Neuron (in vitro differentiated cells): ENCODE measurements around the gene ANKRD39.
"Not testable (repeated sequence)": the region's sequence is repeated elsewhere in the genome, so short reads cannot be mapped to it uniquely, and the experiment has no call there.

ENCODE experiments used
- H2AFZ ChIP-seq: one replicate; pipeline ENCODE4 v1.6.1; 2013; ENCODE audit warnings: low read depth, mild to moderate bottlenecking, inconsistent platforms, low read length, moderate library complexity
- H3K27me3 ChIP-seq: one replicate; pipeline ENCODE4 v1.6.1; 2013; ENCODE audit warnings: low read length; ENCODE audit not compliant: insufficient read depth
- H3K36me3 ChIP-seq: one replicate; pipeline ENCODE4 v1.6.1; 2013; ENCODE audit warnings: low read length; ENCODE audit not compliant: insufficient read depth
- H3K4me1 ChIP-seq: one replicate; pipeline ENCODE4 v1.6.1; 2013; ENCODE audit warnings: low read length; ENCODE audit not compliant: insufficient read depth
- H3K4me3 ChIP-seq: 2 replicates; pipeline ENCODE4 v1.5.1; 2013; ENCODE audit warnings: mild to moderate bottlenecking, low read length, moderate library complexity
- H3K9me3 ChIP-seq: one replicate; pipeline ENCODE4 v1.6.1; 2013; ENCODE audit warnings: low read length

ANKRD39 gene

GRCh38 chr2:96863575-96864342 lies 5.9 kb upstream of the ANKRD39 start:
- H3K9me3 ChIP-seq, result no peaks in the 10 kb centered on the region
- no peak overlapping the region for H2AFZ ChIP-seq
- H3K4me1 ChIP-seq, result peaks cover 18% of the 10 kb centered on the region
- H3K27me3 ChIP-seq, result no peaks in the 10 kb centered on the region
- no peak overlapping the region for H3K4me3 ChIP-seq
- H3K36me3 ChIP-seq, result peaks cover 72% of the 10 kb centered on the region

DNA sequence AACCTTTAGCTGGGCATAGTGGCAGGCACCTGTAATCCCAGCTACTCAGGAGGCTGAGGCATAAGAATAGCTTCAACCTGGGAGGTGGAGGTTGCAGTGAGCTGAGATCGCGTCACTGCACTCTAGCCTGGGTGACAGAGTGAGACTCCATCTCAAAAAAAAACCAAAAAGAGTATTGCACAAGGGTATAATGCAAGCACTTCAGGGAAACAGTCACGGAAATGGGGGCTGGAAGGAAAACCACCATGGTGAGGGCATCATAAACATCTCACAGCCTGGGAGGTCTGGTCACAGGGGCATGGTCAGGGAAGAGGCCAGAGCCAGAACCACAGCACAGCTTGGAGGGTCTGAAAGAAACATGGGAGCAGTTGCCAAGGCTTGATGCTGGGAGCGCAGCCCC lies 5.2 kb upstream of the ANKRD39 start:
- H2AFZ ChIP-seq, H3K27me3 ChIP-seq, H3K4me3 ChIP-seq, H3K9me3 ChIP-seq: not testable (repeated sequence)
- peaks cover 20% of the 10 kb centered on the region for H3K4me1 ChIP-seq
- H3K36me3 ChIP-seq, result peaks cover 72% of the 10 kb centered on the region

DNA sequence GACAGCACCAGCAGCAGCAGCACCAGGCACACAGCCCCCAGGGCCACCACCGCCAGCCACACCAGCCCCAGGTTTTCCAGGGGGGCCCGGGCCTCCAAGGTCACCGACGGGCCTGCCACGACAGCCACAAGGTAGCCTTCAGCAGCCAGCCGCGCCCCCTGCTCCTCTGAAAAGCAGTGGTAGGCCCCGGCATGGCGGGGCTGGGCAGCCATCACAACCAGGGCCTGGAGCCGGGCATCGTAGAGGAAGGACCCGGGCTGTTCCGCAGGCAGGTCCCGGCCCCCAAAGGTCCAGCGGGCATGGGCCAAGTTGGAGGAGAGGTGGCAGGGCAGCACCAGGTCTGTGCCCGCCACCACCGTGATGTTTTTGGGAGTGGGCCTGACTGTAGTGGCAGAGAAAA lies 3.3 kb upstream of the ANKRD39 start:
- no peaks in the 10 kb centered on the region for H3K27me3 ChIP-seq
- no peak overlapping the region for H3K4me3 ChIP-seq
- peaks cover 18% of the 10 kb centered on the region for H3K4me1 ChIP-seq
- no peaks in the 10 kb centered on the region for H3K9me3 ChIP-seq
- no peak overlapping the region for H2AFZ ChIP-seq
- H3K36me3 ChIP-seq, result peaks cover 56% of the 10 kb centered on the region

DNA sequence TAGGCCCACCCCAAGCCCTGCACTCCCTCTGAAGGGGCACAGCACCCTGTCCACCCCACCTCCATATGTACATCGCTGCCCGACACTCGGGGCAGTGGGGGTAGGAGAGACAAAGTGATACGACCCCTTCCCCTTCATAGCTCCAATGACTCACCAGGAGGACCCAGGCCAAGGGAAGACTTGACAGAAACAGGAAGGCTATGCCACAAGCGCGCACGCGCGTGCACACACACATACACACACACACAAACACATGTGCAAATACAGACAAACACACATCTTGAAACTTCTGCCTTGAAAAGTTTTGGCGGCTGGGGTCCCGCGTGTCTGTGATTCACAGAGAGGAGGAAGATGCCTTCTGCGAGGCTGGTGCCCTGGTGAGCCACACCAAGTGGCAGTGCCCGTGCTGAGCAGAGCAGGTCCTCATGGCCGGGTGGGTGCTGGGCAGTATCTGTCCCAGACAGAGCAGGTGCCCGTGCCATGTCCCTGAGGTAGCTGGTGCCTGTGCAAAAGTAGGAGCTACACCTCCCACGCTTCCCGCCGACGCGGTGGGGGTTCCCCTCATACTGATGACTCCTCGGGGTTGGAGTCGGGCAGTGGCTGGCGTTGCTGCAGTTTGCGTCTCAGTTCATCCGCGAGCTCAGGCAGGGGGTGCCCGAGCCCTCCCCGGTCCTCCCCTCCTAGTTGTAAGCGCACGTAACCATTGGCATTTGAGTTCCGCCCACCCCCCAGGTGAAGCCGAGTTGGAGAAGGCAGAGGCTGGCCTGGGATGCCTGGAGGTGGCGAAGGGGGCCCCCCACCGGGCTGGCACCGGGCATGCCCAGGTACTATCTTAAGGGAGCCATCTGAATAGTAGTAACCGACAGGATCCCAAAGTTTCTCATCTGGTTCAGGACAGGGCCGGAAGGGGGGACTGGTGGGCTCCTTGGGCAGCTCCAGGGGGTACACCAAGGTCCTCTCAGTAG lies 2.5 kb upstream of the ANKRD39 start:
- Histone ChIP-seq H3K27me3 (no peaks in the 10 kb centered on the region), H3K36me3 (peaks cover 49% of the 10 kb centered on the region), H3K4me1 (peaks cover 18% of the 10 kb centered on the region), H3K9me3 (no peaks in the 10 kb centered on the region), H2AFZ (no peak overlapping the region), H3K4me3 (no peak overlapping the region)

DNA sequence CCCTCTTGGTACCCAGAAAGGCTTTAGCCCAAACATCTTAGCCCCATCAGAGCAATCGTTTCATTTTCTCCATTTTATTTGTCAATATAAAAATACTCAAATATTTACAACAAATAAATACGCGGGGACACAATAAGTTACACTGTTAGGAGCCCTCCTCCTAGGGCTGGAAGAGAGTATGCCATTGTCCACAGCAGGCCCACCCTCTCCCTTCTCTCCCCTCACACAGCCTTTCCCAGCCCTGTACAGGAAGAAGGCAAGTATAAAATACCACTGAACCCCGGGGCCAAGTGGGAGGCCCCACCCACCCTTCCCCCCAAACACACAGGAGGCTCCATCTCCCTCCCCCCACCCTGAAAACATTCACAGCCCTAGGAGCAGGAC lies 1.9 kb upstream of the ANKRD39 start:
- no peaks in the 10 kb centered on the region for H3K9me3 ChIP-seq
- no peak overlapping the region for H3K4me3 ChIP-seq
- peaks cover 42% of the 10 kb centered on the region for H3K36me3 ChIP-seq
- H3K27me3 ChIP-seq, result no peaks in the 10 kb centered on the region
- H3K4me1 ChIP-seq, result peaks cover 18% of the 10 kb centered on the region
- no peak overlapping the region for H2AFZ ChIP-seq

- peaks cover 37% of the 10 kb centered on the region for H3K36me3 ChIP-seq
- peaks cover 18% of the 10 kb centered on the region for H3K4me1 ChIP-seq
- no peaks in the 10 kb centered on the region for H3K9me3 ChIP-seq
- H3K27me3 ChIP-seq, result no peaks in the 10 kb centered on the region
- no peak overlapping the region for H2AFZ ChIP-seq
- no peak overlapping the region for H3K4me3 ChIP-seq
Observed at GRCh38 chr2:96859099-96859649, 1.4 kb upstream of the ANKRD39 start.

GRCh38 chr2:96856776-96857666 lies 795 bp downstream of the ANKRD39 start:
- H3K4me1 ChIP-seq, result peaks cover 18% of the 10 kb centered on the region
- peak overlapping the region; percentile 82 for H2AFZ ChIP-seq
- no peaks in the 10 kb centered on the region for H3K9me3 ChIP-seq
- no peaks in the 10 kb centered on the region for H3K27me3 ChIP-seq
- peaks cover 30% of the 10 kb centered on the region for H3K36me3 ChIP-seq
- peak overlapping the region; percentile 73 for H3K4me3 ChIP-seq

- H3K27me3 ChIP-seq, result no peaks in the 10 kb centered on the region
- no peak overlapping the region for H3K4me3 ChIP-seq
- peaks cover 15% of the 10 kb centered on the region for H3K4me1 ChIP-seq
- H2AFZ ChIP-seq, result no peak overlapping the region
- peaks cover 28% of the 10 kb centered on the region for H3K36me3 ChIP-seq
- no peaks in the 10 kb centered on the region for H3K9me3 ChIP-seq
Observed at GRCh38 chr2:96853321-96853720, 4.5 kb downstream of the ANKRD39 start.

DNA sequence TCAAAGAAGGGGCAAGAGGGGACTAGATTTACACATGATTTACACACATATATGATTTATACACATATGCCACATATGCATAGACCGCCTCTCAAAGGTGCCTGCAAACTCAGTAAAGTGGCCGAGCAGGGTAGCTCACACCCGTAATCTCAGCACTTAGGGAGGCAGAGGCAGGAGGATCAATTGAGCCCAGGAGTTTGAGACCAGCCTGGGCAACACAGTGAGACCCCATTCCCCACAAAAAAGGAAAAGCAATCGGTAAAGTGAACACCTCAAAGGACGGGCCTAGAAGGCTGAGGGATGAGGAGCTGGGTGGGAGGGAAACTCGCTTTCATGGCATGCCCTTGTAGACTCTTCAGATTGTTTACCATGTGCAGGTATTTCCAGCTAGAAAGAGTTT lies 5.1 kb downstream of the ANKRD39 start:
- H3K36me3 ChIP-seq, result peaks cover 30% of the 10 kb centered on the region
- no peak overlapping the region for H3K4me3 ChIP-seq
- H3K9me3 ChIP-seq, result no peaks in the 10 kb centered on the region
- peaks cover 19% of the 10 kb centered on the region for H3K4me1 ChIP-seq
- H2AFZ ChIP-seq, result no peak overlapping the region
- H3K27me3 ChIP-seq, result no peaks in the 10 kb centered on the region

- Histone ChIP-seq H3K9me3 (no peaks in the 10 kb centered on the region), H3K4me3 (no peak overlapping the region), H3K4me1 (peaks cover 8% of the 10 kb centered on the region), H2AFZ (no peak overlapping the region), H3K27me3 (no peaks in the 10 kb centered on the region), H3K36me3 (peaks cover 33% of the 10 kb centered on the region)
Observed at GRCh38 chr2:96848264-96848663, 9.6 kb downstream of the ANKRD39 start.

GRCh38 chr2:96847586-96847985 lies 10.2 kb downstream of the ANKRD39 start:
- Histone ChIP-seq H3K27me3 (no peaks in the 10 kb centered on the region), H3K4me3 (no peak overlapping the region), H3K4me1 (peaks cover 8% of the 10 kb centered on the region), H3K9me3 (no peaks in the 10 kb centered on the region), H2AFZ (no peak overlapping the region), H3K36me3 (peaks cover 28% of the 10 kb centered on the region)

DNA sequence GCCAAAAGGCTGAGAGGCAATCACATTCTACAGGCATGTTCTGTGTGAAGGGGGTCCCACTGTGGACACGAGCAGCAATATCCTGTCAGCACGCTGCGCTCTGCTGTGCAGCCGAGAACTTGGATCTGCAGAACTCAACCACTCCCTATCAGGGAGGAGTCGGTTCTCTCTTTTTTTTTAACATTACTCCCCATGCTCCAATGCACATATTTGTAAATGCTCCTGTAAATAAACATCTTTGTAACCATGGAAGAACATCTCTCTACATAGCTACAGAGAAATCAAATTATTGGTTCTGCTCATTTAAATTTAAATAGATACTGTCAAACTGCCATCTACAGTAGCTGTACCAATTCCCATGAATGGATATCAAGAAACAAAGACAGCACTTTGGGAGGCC lies 11.0 kb downstream of the ANKRD39 start:
- Histone ChIP-seq H2AFZ (no peak overlapping the region), H3K4me3 (no peak overlapping the region), H3K9me3 (no peaks in the 10 kb centered on the region), H3K27me3 (no peaks in the 10 kb centered on the region), H3K4me1 (peaks cover 8% of the 10 kb centered on the region), H3K36me3 (peaks cover 28% of the 10 kb centered on the region)
